Measurements from ENCODE around the gene DFFA. TPM values are rescaled to one million over a fixed set of nuclear protein-coding genes. Genes with fewer than 3 reads are reported as not detected.

The DFFA gene
- total RNA-seq, 1 experiment from 2014 or later = 86.5 TPM

DNA sequence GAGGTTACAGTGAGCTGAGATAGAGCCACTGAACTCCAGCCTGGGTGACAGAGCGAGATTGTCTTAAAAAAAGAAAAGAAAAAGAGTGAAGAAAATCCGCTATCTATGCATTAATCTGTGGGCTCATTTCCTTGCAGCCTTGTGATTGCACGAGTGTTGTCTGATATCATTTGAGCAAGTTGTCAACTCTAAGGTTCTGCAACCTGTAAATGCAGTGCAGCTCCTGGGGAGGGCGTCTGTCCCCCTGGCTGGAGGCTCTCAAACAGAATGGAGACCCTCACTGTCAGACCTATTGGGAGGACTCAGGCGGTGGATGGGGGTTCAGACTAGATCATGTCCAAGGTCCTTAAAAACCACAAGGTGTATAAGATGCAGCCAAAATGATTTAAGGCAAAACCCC is 16.3 kb downstream of the DFFA start:
- TF ChIP-seq, protein P1, sequence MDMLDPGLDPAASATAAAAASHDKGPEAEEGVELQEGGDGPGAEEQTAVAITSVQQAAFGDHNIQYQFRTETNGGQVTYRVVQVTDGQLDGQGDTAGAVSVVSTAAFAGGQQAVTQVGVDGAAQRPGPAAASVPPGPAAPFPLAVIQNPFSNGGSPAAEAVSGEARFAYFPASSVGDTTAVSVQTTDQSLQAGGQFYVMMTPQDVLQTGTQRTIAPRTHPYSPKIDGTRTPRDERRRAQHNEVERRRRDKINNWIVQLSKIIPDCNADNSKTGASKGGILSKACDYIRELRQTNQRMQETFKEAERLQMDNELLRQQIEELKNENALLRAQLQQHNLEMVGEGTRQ (CRISPR knock-in tag; IDR thresholded peaks at IDR 0.05) = no peak
- TF ChIP-seq ZNF121 (CRISPR knock-in tag; IDR thresholded peaks at IDR 0.05) (no peak), ELF4 (CRISPR knock-in tag; IDR thresholded peaks at IDR 0.05; ENCODE audit: low read depth) (no peak), ESRRA (CRISPR knock-in tag; IDR thresholded peaks at IDR 0.05; ENCODE audit: borderline replicate concordance) (no peak), ZNF423 (CRISPR knock-in tag; IDR thresholded peaks at IDR 0.05) (no peak), IRF2 (CRISPR knock-in tag; IDR thresholded peaks at IDR 0.05; ENCODE audit: borderline replicate concordance, low read depth) (no peak)
- Mint-ChIP-seq H3K4me1 (peaks cover 9% of the 10 kb centered on the region), H3K27ac (peak overlapping the region; percentile 72; the same call in 1 of the 2 replicates), H3K27me3 (ENCODE audit: low read depth) (no peaks in the 10 kb centered on the region; the same call in 1 of the 2 replicates), H3K9me3 (no peaks in the 10 kb centered on the region), H3K36me3 (peaks cover 16% of the 10 kb centered on the region), H3K4me3 (no peak overlapping the region)
- CTCF ChIA-PET = interaction anchor here (0.5 to 2.0 kb wide), 17 partner anchors 14 to 498 kb away, joined by 3 to 16 read pairs (median 3); partner anchors contain the start of gene CENPS
- POLR2A ChIA-PET = interaction anchor here (0.9 to 1.2 kb wide), 2 partner anchors 14 to 56 kb away, joined by 3 to 4 read pairs; no protein-coding TSS in a partner anchor
- ATAC-seq (peak; percentile 54), DNase-seq (ENCODE audit: low spot score) (peak; percentile 26)

DNA sequence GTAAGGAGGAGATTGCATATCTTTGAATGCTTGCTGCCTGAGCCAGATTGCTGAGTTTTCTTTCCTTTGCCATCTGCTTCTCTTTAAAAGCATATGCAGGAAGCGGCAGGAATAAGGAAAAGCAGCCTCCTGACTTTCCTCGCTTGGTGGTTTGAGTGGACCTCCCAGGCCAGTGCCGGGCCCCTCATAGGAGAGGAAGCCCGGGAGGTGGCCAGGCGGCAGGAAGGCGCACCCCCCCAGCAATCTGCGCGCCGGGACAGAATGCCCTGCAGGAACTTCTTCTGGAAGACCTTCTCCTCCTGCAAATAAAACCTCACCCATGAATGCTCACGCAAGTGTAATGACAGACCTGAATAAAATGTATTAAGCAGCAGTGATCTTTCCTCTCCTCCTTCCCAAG is 21.0 kb downstream of the DFFA start:
- peak; percentile 40 for ATAC-seq

DNA sequence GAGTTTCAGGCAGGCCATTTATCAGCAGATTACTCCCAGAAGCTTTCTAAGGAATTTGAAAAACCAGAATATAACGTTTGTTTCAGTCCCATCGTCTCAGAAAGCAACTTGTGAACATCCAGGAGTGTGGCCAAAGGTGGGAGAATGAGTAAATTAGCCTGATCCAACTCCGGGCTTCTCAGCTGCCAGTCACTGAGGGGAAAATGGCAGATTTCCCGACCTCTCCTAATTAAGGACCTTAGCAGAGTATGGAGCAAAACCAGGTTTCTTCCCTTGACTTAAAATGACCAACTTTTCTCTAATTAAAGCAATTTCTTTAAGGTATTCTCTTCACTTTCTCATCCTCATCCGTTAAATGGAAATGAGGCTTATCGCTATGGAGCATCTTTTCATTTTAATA is 21.5 kb downstream of the DFFA start:
- no peaks in the 10 kb centered on the region; the same call in 1 of the 2 replicates for H3K27me3 Mint-ChIP-seq (ENCODE audit: low read depth)
- TF ChIP-seq, protein P2, sequence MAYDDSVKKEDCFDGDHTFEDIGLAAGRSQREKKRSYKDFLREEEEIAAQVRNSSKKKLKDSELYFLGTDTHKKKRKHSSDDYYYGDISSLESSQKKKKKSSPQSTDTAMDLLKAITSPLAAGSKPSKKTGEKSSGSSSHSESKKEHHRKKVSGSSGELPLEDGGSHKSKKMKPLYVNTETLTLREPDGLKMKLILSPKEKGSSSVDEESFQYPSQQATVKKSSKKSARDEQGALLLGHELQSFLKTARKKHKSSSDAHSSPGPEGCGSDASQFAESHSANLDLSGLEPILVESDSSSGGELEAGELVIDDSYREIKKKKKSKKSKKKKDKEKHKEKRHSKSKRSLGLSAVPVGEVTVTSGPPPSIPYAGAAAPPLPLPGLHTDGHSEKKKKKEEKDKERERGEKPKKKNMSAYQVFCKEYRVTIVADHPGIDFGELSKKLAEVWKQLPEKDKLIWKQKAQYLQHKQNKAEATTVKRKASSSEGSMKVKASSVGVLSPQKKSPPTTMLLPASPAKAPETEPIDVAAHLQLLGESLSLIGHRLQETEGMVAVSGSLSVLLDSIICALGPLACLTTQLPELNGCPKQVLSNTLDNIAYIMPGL (CRISPR knock-in tag; IDR thresholded peaks at IDR 0.05) = no peak
- TF ChIP-seq FOXP1 (CRISPR knock-in tag; IDR thresholded peaks at IDR 0.05; ENCODE audit: borderline replicate concordance) (no peak), TEAD1 (CRISPR knock-in tag; IDR thresholded peaks at IDR 0.05) (no peak), GABPB1 (CRISPR knock-in tag; IDR thresholded peaks at IDR 0.05) (no peak), ZNF121 (CRISPR knock-in tag; IDR thresholded peaks at IDR 0.05) (no peak)
- TF ChIP-seq, protein P3, sequence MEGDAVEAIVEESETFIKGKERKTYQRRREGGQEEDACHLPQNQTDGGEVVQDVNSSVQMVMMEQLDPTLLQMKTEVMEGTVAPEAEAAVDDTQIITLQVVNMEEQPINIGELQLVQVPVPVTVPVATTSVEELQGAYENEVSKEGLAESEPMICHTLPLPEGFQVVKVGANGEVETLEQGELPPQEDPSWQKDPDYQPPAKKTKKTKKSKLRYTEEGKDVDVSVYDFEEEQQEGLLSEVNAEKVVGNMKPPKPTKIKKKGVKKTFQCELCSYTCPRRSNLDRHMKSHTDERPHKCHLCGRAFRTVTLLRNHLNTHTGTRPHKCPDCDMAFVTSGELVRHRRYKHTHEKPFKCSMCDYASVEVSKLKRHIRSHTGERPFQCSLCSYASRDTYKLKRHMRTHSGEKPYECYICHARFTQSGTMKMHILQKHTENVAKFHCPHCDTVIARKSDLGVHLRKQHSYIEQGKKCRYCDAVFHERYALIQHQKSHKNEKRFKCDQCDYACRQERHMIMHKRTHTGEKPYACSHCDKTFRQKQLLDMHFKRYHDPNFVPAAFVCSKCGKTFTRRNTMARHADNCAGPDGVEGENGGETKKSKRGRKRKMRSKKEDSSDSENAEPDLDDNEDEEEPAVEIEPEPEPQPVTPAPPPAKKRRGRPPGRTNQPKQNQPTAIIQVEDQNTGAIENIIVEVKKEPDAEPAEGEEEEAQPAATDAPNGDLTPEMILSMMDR (IDR thresholded peaks at IDR 0.05) = no peak

More for the DNA sequence above, 21.0 kb downstream of the DFFA start:
- Mint-ChIP-seq H3K36me3 (peaks cover 7% of the 10 kb centered on the region), H3K4me1 (peaks cover 23% of the 10 kb centered on the region), H3K27ac (peak overlapping the region; percentile 3), H3K27me3 (ENCODE audit: low read depth) (no peaks in the 10 kb centered on the region; the same call in 1 of the 2 replicates), H3K4me3 (peak overlapping the region; percentile 25), H3K9me3 (no peaks in the 10 kb centered on the region)
- TF ChIP-seq SP1 (CRISPR knock-in tag; conservative IDR thresholded peaks at IDR 0.05) = no peak
- TF ChIP-seq, protein P4, sequence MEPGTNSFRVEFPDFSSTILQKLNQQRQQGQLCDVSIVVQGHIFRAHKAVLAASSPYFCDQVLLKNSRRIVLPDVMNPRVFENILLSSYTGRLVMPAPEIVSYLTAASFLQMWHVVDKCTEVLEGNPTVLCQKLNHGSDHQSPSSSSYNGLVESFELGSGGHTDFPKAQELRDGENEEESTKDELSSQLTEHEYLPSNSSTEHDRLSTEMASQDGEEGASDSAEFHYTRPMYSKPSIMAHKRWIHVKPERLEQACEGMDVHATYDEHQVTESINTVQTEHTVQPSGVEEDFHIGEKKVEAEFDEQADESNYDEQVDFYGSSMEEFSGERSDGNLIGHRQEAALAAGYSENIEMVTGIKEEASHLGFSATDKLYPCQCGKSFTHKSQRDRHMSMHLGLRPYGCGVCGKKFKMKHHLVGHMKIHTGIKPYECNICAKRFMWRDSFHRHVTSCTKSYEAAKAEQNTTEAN (CRISPR knock-in tag; IDR thresholded peaks at IDR 0.05) = no peak
- TF ChIP-seq ZNF671 (CRISPR knock-in tag; IDR thresholded peaks at IDR 0.05) = no peak
- TF ChIP-seq GABPB1 (CRISPR knock-in tag; IDR thresholded peaks at IDR 0.05) = no peak
- no peak for TF ChIP-seq IRF2 (CRISPR knock-in tag; IDR thresholded peaks at IDR 0.05; ENCODE audit: borderline replicate concordance, low read depth)
- TF ChIP-seq, protein P5, sequence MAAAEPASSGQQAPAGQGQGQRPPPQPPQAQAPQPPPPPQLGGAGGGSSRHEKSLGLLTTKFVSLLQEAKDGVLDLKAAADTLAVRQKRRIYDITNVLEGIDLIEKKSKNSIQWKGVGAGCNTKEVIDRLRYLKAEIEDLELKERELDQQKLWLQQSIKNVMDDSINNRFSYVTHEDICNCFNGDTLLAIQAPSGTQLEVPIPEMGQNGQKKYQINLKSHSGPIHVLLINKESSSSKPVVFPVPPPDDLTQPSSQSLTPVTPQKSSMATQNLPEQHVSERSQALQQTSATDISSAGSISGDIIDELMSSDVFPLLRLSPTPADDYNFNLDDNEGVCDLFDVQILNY (CRISPR knock-in tag; IDR thresholded peaks at IDR 0.05) = no peak
- no peak for TF ChIP-seq MYBL2 (CRISPR knock-in tag; IDR thresholded peaks at IDR 0.05)
- TF ChIP-seq NR2C2 (CRISPR knock-in tag; IDR thresholded peaks at IDR 0.05) = no peak
- no peak for TF ChIP-seq ZNF263 (CRISPR knock-in tag; IDR thresholded peaks at IDR 0.05; ENCODE audit: low read depth)
- TF ChIP-seq, protein P6, sequence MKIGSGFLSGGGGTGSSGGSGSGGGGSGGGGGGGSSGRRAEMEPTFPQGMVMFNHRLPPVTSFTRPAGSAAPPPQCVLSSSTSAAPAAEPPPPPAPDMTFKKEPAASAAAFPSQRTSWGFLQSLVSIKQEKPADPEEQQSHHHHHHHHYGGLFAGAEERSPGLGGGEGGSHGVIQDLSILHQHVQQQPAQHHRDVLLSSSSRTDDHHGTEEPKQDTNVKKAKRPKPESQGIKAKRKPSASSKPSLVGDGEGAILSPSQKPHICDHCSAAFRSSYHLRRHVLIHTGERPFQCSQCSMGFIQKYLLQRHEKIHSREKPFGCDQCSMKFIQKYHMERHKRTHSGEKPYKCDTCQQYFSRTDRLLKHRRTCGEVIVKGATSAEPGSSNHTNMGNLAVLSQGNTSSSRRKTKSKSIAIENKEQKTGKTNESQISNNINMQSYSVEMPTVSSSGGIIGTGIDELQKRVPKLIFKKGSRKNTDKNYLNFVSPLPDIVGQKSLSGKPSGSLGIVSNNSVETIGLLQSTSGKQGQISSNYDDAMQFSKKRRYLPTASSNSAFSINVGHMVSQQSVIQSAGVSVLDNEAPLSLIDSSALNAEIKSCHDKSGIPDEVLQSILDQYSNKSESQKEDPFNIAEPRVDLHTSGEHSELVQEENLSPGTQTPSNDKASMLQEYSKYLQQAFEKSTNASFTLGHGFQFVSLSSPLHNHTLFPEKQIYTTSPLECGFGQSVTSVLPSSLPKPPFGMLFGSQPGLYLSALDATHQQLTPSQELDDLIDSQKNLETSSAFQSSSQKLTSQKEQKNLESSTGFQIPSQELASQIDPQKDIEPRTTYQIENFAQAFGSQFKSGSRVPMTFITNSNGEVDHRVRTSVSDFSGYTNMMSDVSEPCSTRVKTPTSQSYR (CRISPR knock-in tag; IDR thresholded peaks at IDR 0.05) = no peak
- TF ChIP-seq RELA (CRISPR knock-in tag; IDR thresholded peaks at IDR 0.05; ENCODE audit: borderline replicate concordance) = no peak
- TF ChIP-seq, protein P7, sequence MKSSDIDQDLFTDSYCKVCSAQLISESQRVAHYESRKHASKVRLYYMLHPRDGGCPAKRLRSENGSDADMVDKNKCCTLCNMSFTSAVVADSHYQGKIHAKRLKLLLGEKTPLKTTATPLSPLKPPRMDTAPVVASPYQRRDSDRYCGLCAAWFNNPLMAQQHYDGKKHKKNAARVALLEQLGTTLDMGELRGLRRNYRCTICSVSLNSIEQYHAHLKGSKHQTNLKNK (CRISPR knock-in tag; IDR thresholded peaks at IDR 0.05) = no peak
- CTCF ChIA-PET = interaction anchor here (1.0 to 5.0 kb wide), 4 partner anchors 16 to 56 kb away, joined by 4 to 35 read pairs (median 4); partner anchors contain the start of gene CENPS
- no peak for DNase-seq (ENCODE audit: low spot score)
- POLR2A ChIA-PET = no interaction called here

More for the DNA sequence above, 21.5 kb downstream of the DFFA start:
- H3K4me3 Mint-ChIP-seq = peak overlapping the region; percentile 25
- ChIA-PET POLR2A (interaction anchor here (0.5 kb wide), 1 partner anchor 804 kb away, joined by 3 read pairs; no protein-coding TSS in a partner anchor), CTCF (interaction anchor here (1.3 to 5.0 kb wide), 3 partner anchors 16 to 57 kb away, joined by 4 to 35 read pairs (median 5); partner anchors contain the start of gene CENPS)
- no peaks in the 10 kb centered on the region for H3K9me3 Mint-ChIP-seq
- DNase-seq (ENCODE audit: low spot score) (no peak), ATAC-seq (no peak)
- peak overlapping the region; percentile 3 for H3K27ac Mint-ChIP-seq
- H3K4me1 Mint-ChIP-seq = peaks cover 23% of the 10 kb centered on the region
- peaks cover 3% of the 10 kb centered on the region; the same call in 1 of the 2 replicates for H3K36me3 Mint-ChIP-seq

All from WTC11 (cell line).